GM10847 (cell line): Measurements from ENCODE around the gene PNPLA7.

ENCODE experiments used
- POLR2A ChIP-seq: IDR thresholded peaks from 2 replicates; pipeline ENCODE4 v1.6.1; 2011; ENCODE audit not compliant: insufficient read length; ENCODE audit errors: extremely low read depth

PNPLA7 gene

GRCh38 chr9:137445275-137445807, 104.9 kb downstream of the PNPLA7 start:
- no peak for TF ChIP-seq POLR2A

- TF ChIP-seq POLR2A: no peak
Observed at GRCh38 chr9:137444106-137444790, 106.0 kb downstream of the PNPLA7 start.

- no peak for TF ChIP-seq POLR2A
Observed at GRCh38 chr9:137441935-137442321, 108.3 kb downstream of the PNPLA7 start.

DNA sequence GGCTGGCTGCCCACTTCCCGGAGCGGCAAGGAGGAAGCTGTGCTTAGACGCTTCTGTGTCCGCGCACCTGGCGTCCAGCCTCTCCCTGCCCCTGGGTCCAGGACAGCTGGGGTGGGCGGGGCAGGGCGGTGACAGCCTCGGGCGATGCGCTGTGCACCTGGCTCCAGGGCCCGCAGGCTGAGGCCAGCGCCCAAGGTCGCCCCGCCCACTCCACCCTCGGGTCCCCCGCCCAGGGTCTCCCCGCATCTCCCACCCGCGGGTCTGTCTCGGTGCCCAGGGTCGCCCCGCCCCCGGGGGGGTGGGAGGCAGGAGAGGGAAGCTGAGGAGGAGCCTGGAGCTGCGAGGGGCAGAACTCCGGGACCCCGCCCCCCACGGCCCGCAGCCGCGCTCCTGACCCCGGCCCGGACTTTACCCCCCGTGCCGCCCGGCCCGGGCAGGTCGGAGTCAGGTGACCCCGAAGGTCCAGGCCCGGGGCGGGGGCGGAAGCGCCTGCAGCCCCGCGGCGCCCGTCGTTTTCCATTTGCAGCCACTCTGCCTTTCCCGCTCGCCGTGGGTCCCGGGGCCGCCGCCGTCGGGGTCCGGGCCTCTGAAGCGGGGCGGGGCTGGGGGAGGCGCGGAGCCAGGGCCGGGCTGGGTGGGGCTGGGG, 108.8 kb downstream of the PNPLA7 start, which contains the start of gene ENTPD8:
Gene ENTPD8, minus strand, starts transcription at position 69 of the 646 bp plus-strand sequence. CDS start 3,072 bp downstream, outside the sequence.
- no peak for TF ChIP-seq POLR2A

- no peak for TF ChIP-seq POLR2A
Observed at GRCh38 chr9:137439158-137439714, 111.0 kb downstream of the PNPLA7 start.

- TF ChIP-seq POLR2A: no peak
Observed at GRCh38 chr9:137438591-137439157, 111.5 kb downstream of the PNPLA7 start.

DNA sequence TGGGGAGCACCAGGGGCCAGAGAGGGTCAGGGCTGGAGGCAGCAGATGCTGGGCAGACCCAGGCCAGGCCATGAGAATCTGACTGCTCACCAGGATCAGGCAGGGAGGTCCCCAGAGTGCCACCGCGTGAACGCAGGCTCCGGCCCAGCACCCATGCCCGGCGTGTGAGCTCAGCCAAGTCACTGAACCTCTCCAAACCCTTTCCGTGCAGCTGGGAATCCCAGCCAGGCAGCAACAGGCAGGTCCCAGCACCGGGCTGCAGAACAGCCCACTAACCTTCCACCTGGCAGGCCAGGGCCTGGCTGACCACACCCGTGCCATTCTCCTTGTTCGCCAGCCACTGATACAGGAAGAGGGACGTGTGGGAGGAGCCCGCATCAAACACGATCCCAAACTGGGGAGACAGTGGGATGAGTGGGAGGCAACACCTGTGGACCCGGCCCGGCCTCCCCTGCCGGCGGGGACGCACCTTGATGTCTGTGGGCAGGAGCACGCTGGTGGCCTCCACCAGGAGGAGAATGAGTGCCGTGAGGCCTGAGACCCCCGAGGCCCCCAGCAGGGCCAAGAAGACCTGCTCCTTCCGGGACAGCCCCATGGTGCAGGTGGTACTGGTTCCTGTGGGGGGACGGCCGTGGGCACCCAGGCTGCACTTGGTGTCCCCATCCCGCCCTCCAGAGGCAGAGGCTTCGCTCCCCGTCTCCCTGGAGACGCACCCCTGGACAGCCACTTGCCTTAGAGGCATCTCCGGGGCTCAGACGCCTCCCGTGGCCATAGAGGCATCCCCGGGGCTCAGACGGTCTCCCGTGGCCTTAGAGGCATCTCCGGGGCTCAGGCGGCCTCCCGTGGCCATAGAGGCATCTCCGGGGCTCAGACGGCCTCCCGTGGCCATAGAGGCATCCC, 112.3 kb downstream of the PNPLA7 start:
- TF ChIP-seq POLR2A: no peak

DNA sequence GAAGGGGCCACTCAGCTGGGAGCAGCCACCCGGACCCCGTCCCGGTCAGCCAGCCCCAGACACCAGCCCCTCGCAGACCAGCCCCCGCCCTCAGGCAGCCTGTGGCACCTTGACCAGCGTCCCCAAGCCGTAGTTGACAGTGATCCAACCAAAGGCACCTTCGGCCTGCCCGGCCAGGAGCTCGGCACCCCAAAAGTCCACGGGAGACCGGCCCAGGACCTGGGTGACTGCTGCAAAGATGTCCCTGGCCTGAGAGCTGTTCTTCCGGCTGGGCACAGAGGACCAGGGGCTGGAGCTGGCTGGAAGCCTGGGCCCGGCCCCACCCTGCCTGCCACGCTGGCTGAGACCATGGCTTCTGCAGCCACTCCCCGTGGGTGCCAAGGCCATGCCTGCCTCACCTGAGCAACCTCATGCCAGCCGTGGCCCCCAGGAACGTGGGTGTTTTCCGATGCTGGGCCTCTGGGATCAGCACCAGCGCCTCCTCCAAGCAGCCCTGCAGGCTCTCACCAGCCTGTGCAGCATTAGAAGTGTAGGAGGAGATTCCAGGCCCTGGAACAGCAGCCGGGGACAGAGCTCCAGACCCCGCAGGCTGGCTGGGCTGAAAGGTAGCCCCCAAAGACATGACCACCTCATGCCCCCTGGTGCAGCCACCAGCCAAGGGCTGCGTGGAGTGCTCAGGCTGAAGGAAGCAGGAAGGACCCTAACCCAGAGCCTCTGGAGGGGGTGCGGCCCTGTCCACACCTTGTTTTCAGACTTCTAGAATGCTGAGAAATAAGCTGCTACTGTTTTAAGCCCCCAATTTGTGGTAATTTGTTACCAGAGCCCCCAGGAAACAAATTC, 113.2 kb downstream of the PNPLA7 start:
- no peak for TF ChIP-seq POLR2A

DNA sequence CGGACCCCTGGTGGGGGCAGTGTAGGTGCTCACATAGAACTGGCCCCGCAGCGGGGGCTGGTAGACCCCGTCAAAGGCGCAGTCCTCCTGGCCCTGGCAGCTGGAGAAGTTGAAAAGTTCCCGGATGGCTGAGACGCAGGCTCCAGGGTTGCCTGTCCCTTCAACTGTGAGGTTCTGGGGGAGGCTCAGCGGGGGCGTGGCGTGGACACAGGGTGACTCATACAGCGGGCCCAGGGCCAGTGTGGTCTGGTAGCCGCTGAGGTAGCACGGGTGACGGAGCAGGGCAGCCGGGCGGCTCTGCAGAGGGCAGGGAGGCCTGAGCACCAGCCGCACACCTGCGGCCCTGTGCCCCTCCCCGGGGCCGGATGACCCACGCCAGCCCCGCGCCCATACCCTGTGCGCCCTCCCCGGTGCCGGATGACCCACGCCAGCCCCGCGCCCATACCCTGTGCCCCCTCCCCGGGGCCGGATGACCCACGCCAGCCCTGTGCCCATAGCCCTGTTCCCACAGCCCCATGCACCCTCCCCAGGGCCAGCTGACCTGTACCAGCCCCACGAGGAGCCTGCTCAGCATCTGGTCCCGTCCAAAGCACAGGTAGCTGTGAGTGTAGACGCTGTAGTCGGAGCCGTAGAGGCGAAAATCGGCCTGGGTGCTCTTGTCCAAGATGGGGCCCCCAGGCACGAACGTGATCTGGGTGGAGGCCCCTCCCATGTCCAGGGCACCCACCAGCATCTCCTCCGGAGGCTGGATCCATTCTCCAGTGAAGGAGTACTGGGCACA, 114.0 kb downstream of the PNPLA7 start:
- TF ChIP-seq POLR2A: no peak

GRCh38 chr9:137435381-137435891, 114.8 kb downstream of the PNPLA7 start:
- no peak for TF ChIP-seq POLR2A

DNA sequence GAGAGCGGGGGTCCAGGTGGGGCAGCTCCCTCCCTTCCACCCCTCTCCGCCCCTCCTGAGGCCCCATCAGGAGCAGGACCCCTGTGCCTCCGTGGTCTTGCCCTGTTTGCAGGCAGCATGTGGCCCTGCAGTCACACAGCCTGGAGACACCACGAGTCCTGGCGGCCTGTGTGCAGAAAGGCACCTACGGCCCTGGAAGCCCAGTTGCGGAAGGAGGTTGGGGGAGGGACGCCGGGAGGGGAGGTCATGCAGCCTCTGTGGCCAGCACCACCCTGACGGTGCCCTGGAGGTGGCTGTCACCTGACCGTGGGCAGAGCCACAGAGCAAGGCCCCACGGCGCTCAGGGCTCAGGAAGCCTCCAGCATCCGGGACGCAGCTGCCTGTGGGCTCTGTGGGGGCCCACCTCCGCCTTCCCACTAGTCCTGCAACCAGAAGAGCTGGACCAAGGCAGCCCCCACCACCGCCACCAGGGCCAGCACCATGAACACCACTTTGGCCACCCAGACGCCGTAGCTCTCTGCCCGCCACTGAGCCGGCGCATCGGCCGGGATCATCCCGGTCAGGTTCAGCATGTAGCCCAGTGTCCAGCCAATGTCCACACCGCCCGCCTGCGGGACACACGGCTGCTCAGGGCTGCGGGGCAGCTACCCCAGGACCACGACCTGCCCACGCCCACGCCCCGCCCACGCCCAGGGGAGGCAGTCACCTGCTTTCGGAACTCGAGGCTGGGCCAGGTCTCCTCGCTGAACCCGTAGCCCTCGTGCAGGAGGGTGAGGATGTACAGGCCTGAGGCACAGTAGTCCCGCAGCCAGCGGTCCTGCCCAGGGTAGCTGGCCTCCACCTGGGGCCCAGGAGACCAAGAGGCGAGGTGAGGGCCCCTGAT, 115.5 kb downstream of the PNPLA7 start:
- no peak for TF ChIP-seq POLR2A

DNA sequence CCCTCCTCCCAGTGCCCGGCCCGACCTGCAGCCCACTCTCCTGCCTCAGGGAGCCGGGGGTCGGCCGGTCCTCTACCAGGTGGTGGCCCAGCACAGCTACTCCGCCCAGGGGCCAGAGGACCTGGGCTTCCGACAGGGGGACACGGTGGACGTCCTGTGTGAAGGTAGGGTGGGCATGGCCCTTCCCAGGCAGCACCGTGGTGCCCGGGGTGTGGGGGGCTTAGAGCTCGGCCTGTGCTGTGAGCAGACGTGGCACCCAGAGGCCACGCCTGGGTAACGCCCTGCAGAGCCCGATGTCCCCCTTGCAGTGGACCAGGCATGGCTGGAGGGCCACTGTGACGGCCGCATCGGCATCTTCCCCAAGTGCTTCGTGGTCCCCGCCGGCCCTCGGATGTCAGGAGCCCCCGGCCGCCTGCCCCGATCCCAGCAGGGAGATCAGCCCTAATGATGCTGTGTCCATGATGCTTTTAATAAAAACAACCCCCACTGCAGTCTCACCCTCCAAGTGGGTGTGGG, 116.2 kb downstream of the PNPLA7 start:
- TF ChIP-seq POLR2A: no peak
